Memory B cell (primary cell): ENCODE results near the gene SNX19.
"Not testable (repeated sequence)": the region's sequence is repeated elsewhere in the genome, so short reads cannot be mapped to it uniquely, and the experiment has no call there.

ENCODE experiments used
- ATAC-seq: fragments of 150-1000 bp; cut with Tn5 transposase; 2 replicates; pipeline ENCODE4 v1.10.0; 2021; ENCODE audit warnings: low read depth, mild to moderate bottlenecking, moderate library complexity
- DNase-seq, 2 donors: peaks; one replicate each; pipeline ENCODE4 v3.0.0; 2022; ENCODE audit warnings: low spot score in 2 of 2
- H3K27ac Mint-ChIP-seq: one replicate; pipeline ENCODE4 v1.8.0; 2022; ENCODE audit warnings: mild to moderate bottlenecking, moderate library complexity, mixed read lengths
- H3K27me3 Mint-ChIP-seq: one replicate; pipeline ENCODE4 v1.8.0; 2022; ENCODE audit warnings: mixed read lengths
- H3K36me3 Mint-ChIP-seq: one replicate; pipeline ENCODE4 v1.8.0; 2022; ENCODE audit warnings: mild to moderate bottlenecking, mixed read lengths
- H3K4me1 Mint-ChIP-seq: one replicate; pipeline ENCODE4 v1.8.0; 2022; ENCODE audit warnings: mixed read lengths
- H3K4me3 Mint-ChIP-seq: one replicate; pipeline ENCODE4 v1.8.0; 2022; ENCODE audit warnings: mild to moderate bottlenecking, moderate library complexity, mixed read lengths
- H3K9me3 Mint-ChIP-seq: one replicate; pipeline ENCODE4 v1.8.0; 2022; ENCODE audit warnings: mixed read lengths

Gene SNX19, protein sequence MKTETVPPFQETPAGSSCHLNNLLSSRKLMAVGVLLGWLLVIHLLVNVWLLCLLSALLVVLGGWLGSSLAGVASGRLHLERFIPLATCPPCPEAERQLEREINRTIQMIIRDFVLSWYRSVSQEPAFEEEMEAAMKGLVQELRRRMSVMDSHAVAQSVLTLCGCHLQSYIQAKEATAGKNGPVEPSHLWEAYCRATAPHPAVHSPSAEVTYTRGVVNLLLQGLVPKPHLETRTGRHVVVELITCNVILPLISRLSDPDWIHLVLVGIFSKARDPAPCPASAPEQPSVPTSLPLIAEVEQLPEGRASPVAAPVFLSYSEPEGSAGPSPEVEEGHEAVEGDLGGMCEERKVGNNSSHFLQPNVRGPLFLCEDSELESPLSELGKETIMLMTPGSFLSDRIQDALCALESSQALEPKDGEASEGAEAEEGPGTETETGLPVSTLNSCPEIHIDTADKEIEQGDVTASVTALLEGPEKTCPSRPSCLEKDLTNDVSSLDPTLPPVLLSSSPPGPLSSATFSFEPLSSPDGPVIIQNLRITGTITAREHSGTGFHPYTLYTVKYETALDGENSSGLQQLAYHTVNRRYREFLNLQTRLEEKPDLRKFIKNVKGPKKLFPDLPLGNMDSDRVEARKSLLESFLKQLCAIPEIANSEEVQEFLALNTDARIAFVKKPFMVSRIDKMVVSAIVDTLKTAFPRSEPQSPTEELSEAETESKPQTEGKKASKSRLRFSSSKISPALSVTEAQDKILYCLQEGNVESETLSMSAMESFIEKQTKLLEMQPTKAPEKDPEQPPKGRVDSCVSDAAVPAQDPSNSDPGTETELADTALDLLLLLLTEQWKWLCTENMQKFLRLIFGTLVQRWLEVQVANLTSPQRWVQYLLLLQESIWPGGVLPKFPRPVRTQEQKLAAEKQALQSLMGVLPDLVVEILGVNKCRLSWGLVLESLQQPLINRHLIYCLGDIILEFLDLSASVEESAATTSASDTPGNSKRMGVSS

DNA sequence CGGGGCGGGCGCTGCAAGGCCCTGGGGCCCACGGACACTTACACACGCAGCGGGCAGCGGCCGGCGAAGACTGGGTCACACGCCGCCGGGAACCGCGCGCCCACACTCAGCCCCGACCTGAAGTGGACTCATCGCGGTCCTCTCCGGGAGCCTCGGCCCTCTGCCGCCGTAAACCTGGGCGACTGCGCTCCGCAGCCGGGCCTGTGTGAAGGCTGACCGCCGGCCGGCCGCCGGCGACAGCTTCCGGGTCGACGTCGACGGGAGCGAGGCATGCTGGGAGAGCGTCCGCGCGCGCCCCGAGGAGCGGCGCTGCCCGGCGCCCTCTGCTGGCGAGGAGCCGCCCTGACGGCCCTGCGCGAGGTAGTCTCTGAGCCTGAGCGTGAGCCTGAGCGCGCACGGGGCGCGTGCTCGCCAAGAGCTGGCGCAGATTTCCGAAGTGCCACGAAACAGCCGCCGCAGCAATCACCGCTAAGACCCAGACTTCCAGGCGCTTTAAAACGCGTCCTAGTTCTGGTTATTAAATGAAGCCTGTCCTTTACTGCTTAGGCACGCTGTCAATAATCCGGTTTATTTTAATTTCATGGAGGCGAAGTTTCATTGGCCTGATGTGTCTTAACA lies at the start of gene SNX19:
SNX19 (minus strand) TSS at position 242 of the 618 bp plus-strand sequence. CDS start 540 bp downstream, outside the sequence.
- H3K9me3 Mint-ChIP-seq: peaks cover 2% of the 10 kb centered on the region
- peaks cover 16% of the 10 kb centered on the region for H3K4me1 Mint-ChIP-seq
- ATAC-seq (peak; percentile 98), DNase-seq (peak; percentile 91 to 95)
- peaks cover 5% of the 10 kb centered on the region for H3K27me3 Mint-ChIP-seq
- H3K27ac Mint-ChIP-seq: peak within 1 kb of the TSS; percentile 89
- H3K4me3 Mint-ChIP-seq: peak within 1 kb of the TSS; percentile 84
- peaks cover 18% of the 10 kb centered on the region for H3K36me3 Mint-ChIP-seq

DNA sequence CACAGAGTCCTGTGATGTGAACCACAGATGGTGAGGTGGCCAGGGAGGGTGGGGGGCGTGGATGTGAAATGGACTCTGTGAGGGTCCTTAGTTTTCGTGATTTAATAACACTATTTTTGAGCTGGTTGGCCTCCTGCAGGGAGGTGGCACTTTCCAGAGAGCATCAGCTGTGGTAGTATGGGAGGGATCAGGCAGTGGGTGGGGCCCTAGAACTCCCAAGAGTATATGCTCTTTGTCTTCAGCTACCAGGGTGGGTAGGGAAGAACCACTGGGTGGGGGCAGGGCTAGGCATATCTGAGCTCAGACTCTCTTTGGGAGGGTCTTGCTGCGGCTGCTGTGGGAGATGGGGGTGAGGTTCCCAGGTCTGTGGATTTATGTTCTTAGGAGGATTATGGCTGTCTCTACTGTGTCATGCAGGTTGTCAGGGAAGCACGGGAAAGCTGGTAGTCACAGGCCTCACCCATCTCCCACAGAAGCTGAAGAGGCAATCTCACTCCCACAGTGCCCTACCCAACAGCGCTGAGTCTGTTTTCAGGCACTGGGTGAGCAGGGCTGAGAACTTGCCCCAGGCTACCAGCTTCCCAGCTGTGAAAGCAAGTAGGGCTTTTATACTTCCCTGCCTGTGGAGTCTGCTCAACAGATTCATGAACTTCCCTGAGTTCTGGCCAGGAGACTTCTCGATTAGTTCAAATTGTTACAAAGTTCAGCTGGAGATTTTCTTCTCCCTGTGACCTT lies 47.9 kb upstream of the SNX19 start:
- Mint-ChIP-seq H3K27ac (no peak overlapping the region), H3K36me3 (no peaks in the 10 kb centered on the region), H3K4me3 (no peak overlapping the region), H3K27me3 (peaks cover 2% of the 10 kb centered on the region), H3K4me1 (no peaks in the 10 kb centered on the region), H3K9me3 (peaks cover 7% of the 10 kb centered on the region)
- DNase-seq (no peak), ATAC-seq (no peak)

DNA sequence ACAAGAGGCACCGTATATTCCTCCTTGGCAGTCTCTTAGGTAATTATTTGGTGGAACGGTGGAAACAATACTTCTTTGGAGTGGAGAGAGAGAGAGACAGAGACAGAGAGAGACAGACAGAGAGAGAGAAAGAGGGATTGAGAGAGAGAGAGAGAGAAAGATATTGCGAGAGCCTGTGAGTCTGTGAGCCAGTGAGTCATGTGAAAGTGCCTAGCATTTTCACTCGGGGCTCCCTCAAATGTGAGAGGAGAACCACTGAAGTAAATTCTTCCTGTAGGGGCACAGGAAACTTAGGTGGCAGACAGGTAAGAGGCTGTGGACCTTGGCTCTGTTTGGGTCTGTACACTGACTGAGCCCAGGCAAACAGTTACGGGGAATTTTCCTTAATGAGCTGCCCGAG lies 31.6 kb upstream of the SNX19 start:
- no peaks in the 10 kb centered on the region for H3K4me1 Mint-ChIP-seq
- no peaks in the 10 kb centered on the region for H3K36me3 Mint-ChIP-seq
- H3K4me3 Mint-ChIP-seq: no peak overlapping the region
- no peak overlapping the region for H3K27ac Mint-ChIP-seq
- peaks cover 12% of the 10 kb centered on the region for H3K27me3 Mint-ChIP-seq
- DNase-seq (no peak), ATAC-seq (no peak)
- H3K9me3 Mint-ChIP-seq: no peaks in the 10 kb centered on the region

DNA sequence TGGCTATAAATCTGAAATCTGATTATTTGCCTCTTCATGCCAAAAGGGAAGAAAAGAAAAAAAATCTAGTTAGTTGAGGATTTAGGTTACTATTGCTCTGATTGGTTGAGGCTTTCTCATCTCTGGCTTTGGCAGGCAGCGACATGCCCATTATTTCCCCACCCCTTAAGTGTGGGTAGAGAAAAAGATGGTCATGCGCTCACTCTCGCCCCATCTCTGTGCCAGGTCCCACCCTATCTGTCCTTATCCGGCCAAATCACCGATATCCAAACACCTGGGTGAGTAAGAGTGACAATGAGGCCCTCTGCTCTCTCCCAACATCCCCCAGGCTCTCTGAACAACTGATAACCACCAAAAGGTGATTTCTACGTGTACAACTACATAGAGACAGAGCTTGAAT lies 31.2 kb upstream of the SNX19 start:
- DNase-seq (no peak), ATAC-seq (no peak)
- Mint-ChIP-seq H3K27me3 (peaks cover 12% of the 10 kb centered on the region), H3K27ac (no peak overlapping the region), H3K9me3 (no peaks in the 10 kb centered on the region), H3K4me3 (no peak overlapping the region), H3K36me3 (no peaks in the 10 kb centered on the region), H3K4me1 (no peaks in the 10 kb centered on the region)

DNA sequence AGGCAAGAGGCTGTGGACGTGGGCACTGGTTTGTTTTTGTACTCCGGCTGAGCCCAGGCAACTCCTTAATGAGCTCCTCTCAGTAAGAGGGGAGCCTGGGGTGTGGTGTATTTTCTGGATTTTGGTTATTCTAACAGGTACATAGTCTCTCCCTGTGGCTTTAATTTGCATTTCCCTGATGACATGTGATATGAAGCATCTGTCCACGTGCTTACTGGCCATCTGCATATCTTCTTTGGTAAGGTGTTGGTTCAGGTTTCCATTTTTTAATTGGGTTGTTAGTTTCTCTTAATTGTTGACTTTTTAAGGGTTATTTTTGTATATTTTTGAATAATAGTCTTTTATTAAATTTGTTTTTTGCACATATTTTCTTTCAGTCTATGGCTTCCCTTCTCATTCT lies 30.8 kb upstream of the SNX19 start:
- no peaks in the 10 kb centered on the region for H3K4me1 Mint-ChIP-seq
- H3K36me3 Mint-ChIP-seq: no peaks in the 10 kb centered on the region
- no peak for ATAC-seq
- H3K27ac Mint-ChIP-seq: no peak overlapping the region
- H3K4me3 Mint-ChIP-seq: no peak overlapping the region
- H3K9me3 Mint-ChIP-seq: no peaks in the 10 kb centered on the region
- DNase-seq: no peak
- peaks cover 12% of the 10 kb centered on the region for H3K27me3 Mint-ChIP-seq

DNA sequence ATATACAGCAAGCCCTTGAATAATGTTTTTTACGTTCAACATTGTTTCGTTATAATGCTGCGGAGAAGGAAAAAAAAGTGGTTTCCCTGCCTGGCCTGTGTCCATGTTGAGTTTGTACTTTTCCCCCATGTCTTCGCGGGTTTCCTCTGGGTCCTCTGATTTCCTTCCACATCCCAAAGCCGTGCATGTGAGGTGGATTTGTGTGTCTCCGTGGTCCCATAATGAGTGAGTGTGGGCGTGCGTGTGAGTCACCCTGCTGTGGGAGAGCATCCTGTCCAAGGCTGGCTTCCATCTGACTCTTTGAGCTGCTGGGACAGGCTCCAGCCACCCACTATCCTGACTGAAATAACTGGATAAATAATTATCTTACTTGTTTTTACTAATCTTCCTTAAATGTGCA lies 29.6 kb upstream of the SNX19 start:
- DNase-seq: no peak
- Mint-ChIP-seq H3K27ac (no peak overlapping the region), H3K27me3 (peaks cover 12% of the 10 kb centered on the region), H3K4me1 (no peaks in the 10 kb centered on the region), H3K36me3 (no peaks in the 10 kb centered on the region), H3K4me3 (no peak overlapping the region), H3K9me3 (peaks cover 1% of the 10 kb centered on the region)
- no peak for ATAC-seq

DNA sequence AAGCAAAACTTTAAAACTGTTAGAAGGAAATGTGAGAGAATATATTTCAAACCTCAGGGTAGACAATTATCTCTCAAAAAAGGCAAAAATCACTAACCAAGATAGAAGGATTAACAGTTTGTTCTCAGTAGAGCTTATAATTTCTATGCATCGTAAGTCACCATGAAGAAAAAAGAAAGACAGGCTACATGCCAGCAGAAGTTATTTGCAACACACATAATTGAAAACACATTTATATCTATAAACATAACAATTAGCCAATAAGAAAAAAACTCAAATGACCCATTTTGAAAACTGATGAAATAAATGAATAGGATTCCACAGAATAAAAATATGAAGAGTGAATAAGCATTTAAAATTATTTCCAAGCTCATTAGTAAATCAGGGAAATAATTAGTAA lies 24.4 kb upstream of the SNX19 start:
- no peak for ATAC-seq
- Mint-ChIP-seq H3K27ac (no peak overlapping the region), H3K4me3 (no peak overlapping the region), H3K4me1 (no peaks in the 10 kb centered on the region), H3K27me3 (peaks cover 3% of the 10 kb centered on the region), H3K9me3 (peaks cover 2% of the 10 kb centered on the region), H3K36me3 (no peaks in the 10 kb centered on the region)
- DNase-seq: no peak

DNA sequence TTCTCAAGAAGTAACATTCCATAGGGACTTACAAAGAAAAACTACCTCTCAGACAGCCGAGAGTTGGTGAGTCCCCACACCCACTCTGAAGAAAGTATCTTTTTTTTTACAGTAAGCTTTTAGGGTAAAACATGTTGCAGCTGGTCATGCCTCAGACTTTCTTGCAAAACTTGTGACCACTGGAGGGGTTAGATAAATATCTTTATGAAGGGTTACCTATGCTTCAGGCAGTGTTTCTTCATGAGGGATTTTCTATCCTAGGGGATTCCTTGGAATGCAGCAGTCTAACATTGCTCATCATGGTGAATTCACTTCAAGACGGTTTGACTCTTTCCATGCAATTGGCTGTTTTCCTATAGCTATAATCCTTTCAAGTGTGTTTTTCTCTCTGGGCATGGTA lies 20.8 kb upstream of the SNX19 start:
- no peak for DNase-seq
- no peak overlapping the region for H3K4me3 Mint-ChIP-seq
- peaks cover 1% of the 10 kb centered on the region for H3K27me3 Mint-ChIP-seq
- H3K36me3 Mint-ChIP-seq: no peaks in the 10 kb centered on the region
- no peak for ATAC-seq
- no peaks in the 10 kb centered on the region for H3K4me1 Mint-ChIP-seq
- no peak overlapping the region for H3K27ac Mint-ChIP-seq
- H3K9me3 Mint-ChIP-seq: peaks cover 5% of the 10 kb centered on the region

DNA sequence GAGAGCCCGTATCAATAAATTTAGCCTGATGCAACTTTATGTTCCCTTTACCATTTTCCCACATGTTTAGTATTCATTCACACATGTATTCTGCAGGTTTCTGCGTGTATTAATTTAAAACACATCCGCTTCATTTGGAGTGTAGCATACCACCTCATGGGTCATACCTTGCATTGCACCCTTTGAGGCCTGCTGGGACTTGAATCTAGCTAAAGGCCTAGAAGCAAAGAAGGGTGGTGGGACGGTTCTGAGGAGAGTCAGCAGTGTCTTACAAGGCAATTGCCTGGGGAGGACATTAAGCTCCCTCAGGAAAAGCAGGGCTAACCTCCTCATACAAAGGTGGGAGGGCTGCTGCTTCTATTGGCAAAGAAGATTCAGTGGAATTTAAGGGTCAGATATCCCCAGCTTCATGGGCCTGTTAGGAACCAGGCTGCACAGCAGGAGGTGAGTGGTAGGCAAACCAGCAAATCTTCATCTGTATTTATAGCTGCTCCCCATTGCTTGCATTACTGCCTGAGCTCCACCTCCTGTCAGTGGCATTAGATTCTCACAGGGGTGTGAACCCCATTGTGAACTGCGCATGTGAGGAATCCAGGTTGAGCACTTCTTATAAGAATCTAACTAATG lies 15.9 kb upstream of the SNX19 start:
- Mint-ChIP-seq H3K27ac (no peak overlapping the region), H3K4me3 (no peak overlapping the region), H3K4me1 (no peaks in the 10 kb centered on the region), H3K27me3 (peaks cover 1% of the 10 kb centered on the region), H3K36me3 (no peaks in the 10 kb centered on the region), H3K9me3 (peaks cover 4% of the 10 kb centered on the region)
- ATAC-seq (no peak), DNase-seq (no peak)

DNA sequence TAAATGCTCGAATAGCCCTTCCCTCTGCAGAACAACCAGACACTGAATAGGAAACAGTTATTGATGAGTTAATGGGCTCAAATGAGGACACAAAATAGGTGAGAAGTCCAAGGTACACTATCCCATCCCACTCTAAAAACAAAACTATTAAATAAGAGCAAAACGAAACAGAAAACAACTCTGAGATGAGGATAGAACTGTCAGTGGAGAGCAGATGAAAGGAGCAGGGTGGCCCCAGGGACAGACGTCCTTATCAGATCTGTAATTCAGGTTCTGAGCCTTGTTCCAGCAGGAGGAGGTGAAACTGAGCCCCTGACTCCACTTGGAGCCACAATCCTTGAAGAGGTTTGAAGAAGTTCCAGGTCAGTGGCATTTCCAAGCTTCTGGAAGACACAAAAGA lies 8.5 kb upstream of the SNX19 start:
- Mint-ChIP-seq H3K4me3 (no peak overlapping the region), H3K27ac (no peak overlapping the region), H3K36me3 (no peaks in the 10 kb centered on the region), H3K4me1 (peaks cover 2% of the 10 kb centered on the region), H3K9me3 (no peaks in the 10 kb centered on the region), H3K27me3 (peaks cover 4% of the 10 kb centered on the region)
- no peak for DNase-seq
- no peak for ATAC-seq

DNA sequence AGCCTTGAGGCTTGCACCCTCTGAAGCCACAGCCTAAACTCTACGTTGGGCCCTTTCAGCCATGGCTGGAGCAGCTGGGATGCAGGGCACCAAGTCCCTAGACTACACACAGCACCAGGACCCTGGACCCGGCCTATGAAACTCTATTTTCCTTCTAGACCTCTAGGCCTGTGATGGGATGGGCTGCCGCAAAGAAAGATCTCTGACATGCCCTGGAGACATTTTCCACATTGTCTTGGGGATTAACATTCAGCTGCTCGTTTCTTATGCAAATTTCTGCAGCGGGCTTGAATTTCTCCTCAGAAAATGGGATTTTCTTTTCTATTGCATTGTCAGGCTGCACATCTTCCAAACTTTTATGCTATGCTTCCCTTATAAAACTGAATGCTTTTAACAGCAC lies 4.3 kb upstream of the SNX19 start:
- not testable (repeated sequence) for H3K9me3 Mint-ChIP-seq, ATAC-seq, H3K27ac Mint-ChIP-seq, H3K4me1 Mint-ChIP-seq, DNase-seq, H3K4me3 Mint-ChIP-seq, H3K27me3 Mint-ChIP-seq, H3K36me3 Mint-ChIP-seq

DNA sequence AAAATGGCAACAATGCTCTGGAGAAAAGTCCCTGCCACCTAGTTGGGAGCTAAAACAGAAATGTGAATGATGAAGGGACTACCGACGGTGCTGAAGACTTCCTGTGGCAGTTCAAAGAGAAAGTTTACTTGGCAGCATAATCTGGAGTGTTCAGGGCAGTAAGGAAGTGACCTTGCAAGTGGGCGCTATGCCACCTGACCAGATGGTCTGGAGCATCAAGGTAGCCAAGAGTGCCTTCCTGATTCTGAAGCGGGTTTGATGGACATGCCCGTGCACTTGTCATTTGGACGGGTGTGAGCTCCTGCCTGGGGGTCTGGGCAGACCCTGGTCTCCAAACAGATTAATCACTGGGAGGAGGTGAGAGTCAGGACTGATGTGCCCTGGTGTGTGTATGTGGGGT lies 1.8 kb upstream of the SNX19 start:
- no peak overlapping the region for H3K4me3 Mint-ChIP-seq
- no peak overlapping the region for H3K27ac Mint-ChIP-seq
- peaks cover 2% of the 10 kb centered on the region for H3K9me3 Mint-ChIP-seq
- peaks cover 12% of the 10 kb centered on the region for H3K4me1 Mint-ChIP-seq
- peaks cover 8% of the 10 kb centered on the region for H3K36me3 Mint-ChIP-seq
- peaks cover 7% of the 10 kb centered on the region for H3K27me3 Mint-ChIP-seq
- DNase-seq (no peak), ATAC-seq (no peak)

DNA sequence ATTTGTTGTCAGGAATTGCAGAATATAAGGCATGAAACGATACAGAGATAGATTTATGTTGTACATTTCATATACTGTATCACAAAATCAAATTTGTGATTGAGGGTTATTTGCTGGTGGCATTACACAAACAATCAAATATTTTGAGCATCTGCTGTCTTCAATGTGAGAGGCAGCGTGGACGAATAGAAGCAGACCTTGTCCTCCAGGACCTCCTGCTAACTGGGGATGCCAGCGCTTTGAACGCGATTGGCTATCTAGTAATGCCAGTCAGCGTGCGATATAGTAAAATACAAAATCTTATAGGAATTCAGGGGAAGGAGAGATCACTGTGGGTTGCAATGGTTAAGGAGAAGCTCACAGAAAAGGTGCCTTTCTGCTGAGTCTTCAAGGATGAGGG lies 631 bp upstream of the SNX19 start:
- Mint-ChIP-seq H3K4me1 (peaks cover 16% of the 10 kb centered on the region), H3K9me3 (peaks cover 2% of the 10 kb centered on the region)
- ATAC-seq: no peak

More for the DNA sequence above, 631 bp upstream of the SNX19 start:
- DNase-seq: no peak
- Mint-ChIP-seq H3K4me3 (peak overlapping the region; percentile 84), H3K27me3 (peaks cover 5% of the 10 kb centered on the region), H3K27ac (peak overlapping the region; percentile 89), H3K36me3 (peaks cover 15% of the 10 kb centered on the region)
